ENCODE measurements around the gene SDHD. TPM values are rescaled to one million over a fixed set of nuclear protein-coding genes. Genes with fewer than 3 reads are reported as not detected.
"Not testable (repeated sequence)": the region's sequence is repeated elsewhere in the genome, so short reads cannot be mapped to it uniquely, and the experiment has no call there.

Gene SDHD
- polyA plus RNA-seq, 1 of the 3 experiments (the other 2 are of a cell fraction) = 169 TPM

DNA sequence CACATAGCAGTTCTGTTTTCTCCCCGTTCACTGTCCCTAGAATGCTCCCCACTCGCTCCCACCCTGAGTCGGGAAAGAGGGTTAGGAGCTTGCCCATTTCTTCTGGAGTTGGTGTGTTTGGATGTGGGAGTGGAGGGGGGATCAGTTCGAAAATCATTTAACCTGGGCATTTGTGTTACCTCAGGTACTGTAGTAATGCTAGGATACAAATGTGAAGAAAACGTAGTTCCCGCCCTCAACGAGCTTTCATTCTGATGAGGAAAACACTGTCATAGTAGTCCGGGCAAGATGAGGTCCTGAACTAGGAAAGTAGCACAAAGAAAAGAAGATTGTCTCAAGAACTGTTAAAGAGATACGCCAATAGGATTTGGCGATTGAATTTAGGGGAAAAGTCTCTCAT is 539 bp downstream of the SDHD start:
- peak overlapping the region; percentile 27; the same call in 1 of the 2 replicates for H2AFZ ChIP-seq (ENCODE audit: low read depth)
- H3K4me2 ChIP-seq = peak overlapping the region; percentile 86
- no peak for DNase-seq
- H3K4me1 ChIP-seq (ENCODE audit: control insufficient read depth in 1 of 2, insufficient read depth in 2 of 2, low read depth in 1 of 2, low read length in 1 of 2) = peaks cover 0 to 19% of the 10 kb centered on the region in 2 experiments; a peak in 3 of 4 replicates
- H3K9me2 ChIP-seq = no peaks in the 10 kb centered on the region
- no peaks in the 10 kb centered on the region for H3K27me3 ChIP-seq (ENCODE audit: insufficient read depth)
- no peaks in the 10 kb centered on the region for H3K9me3 ChIP-seq
- H3K79me2 ChIP-seq (ENCODE audit: insufficient read depth) = peaks cover 70% of the 10 kb centered on the region
- CTCF ChIA-PET = interaction anchor here (0.6 to 4.2 kb wide), 6 partner anchors 11 to 192 kb away, joined by 3 to 16 read pairs (median 4); no protein-coding TSS in a partner anchor
- WGBS (ENCODE audit: low lambda C conversion rate) = 20% methylated on average over 10 of the region's 10 CpGs
- no peaks in the 10 kb centered on the region for H4K20me1 ChIP-seq (ENCODE audit: insufficient read depth)
- no peak for TF ChIP-seq ELF1 (IDR thresholded peaks at IDR 0.05)
- TF ChIP-seq, protein P1, sequence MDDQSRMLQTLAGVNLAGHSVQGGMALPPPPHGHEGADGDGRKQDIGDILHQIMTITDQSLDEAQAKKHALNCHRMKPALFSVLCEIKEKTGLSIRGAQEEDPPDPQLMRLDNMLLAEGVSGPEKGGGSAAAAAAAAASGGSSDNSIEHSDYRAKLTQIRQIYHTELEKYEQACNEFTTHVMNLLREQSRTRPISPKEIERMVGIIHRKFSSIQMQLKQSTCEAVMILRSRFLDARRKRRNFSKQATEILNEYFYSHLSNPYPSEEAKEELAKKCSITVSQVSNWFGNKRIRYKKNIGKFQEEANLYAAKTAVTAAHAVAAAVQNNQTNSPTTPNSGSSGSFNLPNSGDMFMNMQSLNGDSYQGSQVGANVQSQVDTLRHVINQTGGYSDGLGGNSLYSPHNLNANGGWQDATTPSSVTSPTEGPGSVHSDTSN (IDR thresholded peaks at IDR 0.05) = no peak
- TF ChIP-seq MEF2A (IDR thresholded peaks at IDR 0.05; ENCODE audit: borderline replicate concordance, low read depth) = no peak
- no peak for TF ChIP-seq FOXM1 (IDR thresholded peaks at IDR 0.05; ENCODE audit: low read depth)
- TF ChIP-seq, protein P2, sequence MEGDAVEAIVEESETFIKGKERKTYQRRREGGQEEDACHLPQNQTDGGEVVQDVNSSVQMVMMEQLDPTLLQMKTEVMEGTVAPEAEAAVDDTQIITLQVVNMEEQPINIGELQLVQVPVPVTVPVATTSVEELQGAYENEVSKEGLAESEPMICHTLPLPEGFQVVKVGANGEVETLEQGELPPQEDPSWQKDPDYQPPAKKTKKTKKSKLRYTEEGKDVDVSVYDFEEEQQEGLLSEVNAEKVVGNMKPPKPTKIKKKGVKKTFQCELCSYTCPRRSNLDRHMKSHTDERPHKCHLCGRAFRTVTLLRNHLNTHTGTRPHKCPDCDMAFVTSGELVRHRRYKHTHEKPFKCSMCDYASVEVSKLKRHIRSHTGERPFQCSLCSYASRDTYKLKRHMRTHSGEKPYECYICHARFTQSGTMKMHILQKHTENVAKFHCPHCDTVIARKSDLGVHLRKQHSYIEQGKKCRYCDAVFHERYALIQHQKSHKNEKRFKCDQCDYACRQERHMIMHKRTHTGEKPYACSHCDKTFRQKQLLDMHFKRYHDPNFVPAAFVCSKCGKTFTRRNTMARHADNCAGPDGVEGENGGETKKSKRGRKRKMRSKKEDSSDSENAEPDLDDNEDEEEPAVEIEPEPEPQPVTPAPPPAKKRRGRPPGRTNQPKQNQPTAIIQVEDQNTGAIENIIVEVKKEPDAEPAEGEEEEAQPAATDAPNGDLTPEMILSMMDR (IDR thresholded peaks at IDR 0.05) = no peak
- TF ChIP-seq EZH2phosphoT487 (IDR thresholded peaks at IDR 0.05; ENCODE audit: borderline replicate concordance, low read depth) = no peak
- TF ChIP-seq EP300 (IDR thresholded peaks at IDR 0.05; ENCODE audit: borderline replicate concordance in 1 of 2, low read depth in 1 of 2, low read length in 1 of 2) = no peak
- TF ChIP-seq, protein P3, sequence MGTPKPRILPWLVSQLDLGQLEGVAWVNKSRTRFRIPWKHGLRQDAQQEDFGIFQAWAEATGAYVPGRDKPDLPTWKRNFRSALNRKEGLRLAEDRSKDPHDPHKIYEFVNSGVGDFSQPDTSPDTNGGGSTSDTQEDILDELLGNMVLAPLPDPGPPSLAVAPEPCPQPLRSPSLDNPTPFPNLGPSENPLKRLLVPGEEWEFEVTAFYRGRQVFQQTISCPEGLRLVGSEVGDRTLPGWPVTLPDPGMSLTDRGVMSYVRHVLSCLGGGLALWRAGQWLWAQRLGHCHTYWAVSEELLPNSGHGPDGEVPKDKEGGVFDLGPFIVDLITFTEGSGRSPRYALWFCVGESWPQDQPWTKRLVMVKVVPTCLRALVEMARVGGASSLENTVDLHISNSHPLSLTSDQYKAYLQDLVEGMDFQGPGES (IDR thresholded peaks at IDR 0.05; ENCODE audit: low read depth, low read length) = no peak
- H3K27ac ChIP-seq (ENCODE audit: low read depth in 2 of 2, low read length in 1 of 2) = peak overlapping the region; percentile 48 to 67; a peak in 3 of 4 replicates
- peaks cover 32% of the 10 kb centered on the region for H3F3A ChIP-seq (replicated peaks; ENCODE audit: insufficient read depth)
- POLR2A ChIA-PET = interaction anchor here (0.6 to 1.5 kb wide), 2 partner anchors 65 to 216 kb away, joined by 3 read pairs; partner anchors contain the start of gene ALG9
- H3K9ac ChIP-seq = peak overlapping the region; percentile 81
- peaks cover 63 to 66% of the 10 kb centered on the region in 2 experiments for H3K36me3 ChIP-seq (replicated peaks in 1 of 2; ENCODE audit: control insufficient read depth in 1 of 2, insufficient read depth in 2 of 2, low read length in 1 of 2)
- H3K4me3 ChIP-seq (ENCODE audit: low read depth in 2 of 2, low read length in 1 of 2) = peak overlapping the region; percentile 72 to 85

DNA sequence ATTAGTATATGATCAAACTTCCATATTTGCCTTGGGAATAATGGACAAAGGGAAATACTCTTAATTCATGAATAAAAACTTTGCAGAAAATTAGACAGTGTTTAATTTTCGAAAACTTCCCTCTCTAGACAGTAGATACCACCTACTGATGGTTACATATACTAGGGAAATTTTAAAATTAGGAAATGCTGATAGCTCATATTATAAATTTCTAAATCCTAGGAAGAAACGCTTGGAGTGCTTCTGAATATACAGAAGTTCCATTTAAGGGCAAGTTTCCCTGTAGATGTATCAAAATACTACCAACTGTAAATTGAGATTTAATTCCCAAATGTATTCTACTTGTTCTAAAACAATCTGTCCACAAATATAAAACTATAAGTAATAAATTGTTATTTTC is 8.6 kb downstream of the SDHD start:
- H3K4me3 ChIP-seq (ENCODE audit: low read depth in 2 of 2, low read length in 1 of 2); H4K20me1 ChIP-seq (ENCODE audit: insufficient read depth); H3K27ac ChIP-seq (ENCODE audit: low read depth in 2 of 2, low read length in 1 of 2); H3K9me3 ChIP-seq; H3F3A ChIP-seq (replicated peaks; ENCODE audit: insufficient read depth); H2AFZ ChIP-seq (ENCODE audit: low read depth); H3K4me2 ChIP-seq; H3K4me1 ChIP-seq (ENCODE audit: control insufficient read depth in 1 of 2, insufficient read depth in 2 of 2, low read depth in 1 of 2, low read length in 1 of 2); POLR2A ChIA-PET; H3K27me3 ChIP-seq (ENCODE audit: insufficient read depth); H3K9ac ChIP-seq; DNase-seq; H3K9me2 ChIP-seq: not testable (repeated sequence)
- 94% methylated on average over 2 of the region's 2 CpGs for WGBS (ENCODE audit: low lambda C conversion rate)
- CTCF ChIA-PET = interaction anchor here (0.9 to 1.1 kb wide), 2 partner anchors 17 to 80 kb away, joined by 3 to 4 read pairs; partner anchors contain the start of gene BCO2
- H3K79me2 ChIP-seq (ENCODE audit: insufficient read depth) = peaks cover 13% of the 10 kb centered on the region
- H3K36me3 ChIP-seq (replicated peaks in 1 of 2; ENCODE audit: control insufficient read depth in 1 of 2, insufficient read depth in 2 of 2, low read length in 1 of 2) = peaks cover 43 to 49% of the 10 kb centered on the region in 2 experiments
